Mesendoderm (in vitro differentiated cells): ENCODE measurements around the gene GRAP.
"Not testable (repeated sequence)": the region's sequence is repeated elsewhere in the genome, so short reads cannot be mapped to it uniquely, and the experiment has no call there.

ENCODE experiments used
- DNase-seq: peaks from one replicate; pipeline ENCODE4 v3.0.0; 2013
- H2AK5ac ChIP-seq: 2 replicates; pipeline ENCODE4 v1.6.1; 2013; ENCODE audit warnings: low read length, inconsistent platforms
- H2BK120ac ChIP-seq: 2 replicates; pipeline ENCODE4 v1.6.1; 2013; ENCODE audit warnings: low read depth, mild to moderate bottlenecking, low read length, moderate library complexity, mixed read lengths
- H2BK15ac ChIP-seq: replicated peaks from 2 replicates; pipeline ENCODE4 v1.6.1; 2013; ENCODE audit warnings: low read depth, mild to moderate bottlenecking, moderate library complexity
- H2BK5ac ChIP-seq: 2 replicates; pipeline ENCODE4 v1.6.1; 2013; ENCODE audit warnings: low read length, inconsistent platforms
- H3K18ac ChIP-seq: 2 replicates; pipeline ENCODE4 v1.6.1; 2013; ENCODE audit warnings: mild to moderate bottlenecking, low read length, mixed read lengths
- H3K23ac ChIP-seq: one replicate; pipeline ENCODE4 v1.6.1; 2013; ENCODE audit warnings: low read length
- H3K27ac ChIP-seq: 2 replicates; pipeline ENCODE4 v1.5.1; 2013; ENCODE audit warnings: low read depth, mild to moderate bottlenecking, inconsistent platforms, low read length, moderate library complexity
- H3K27me3 ChIP-seq: 2 replicates; pipeline ENCODE4 v1.6.1; 2013; ENCODE audit warnings: low read length, control low read depth, mild to moderate bottlenecking, inconsistent platforms; ENCODE audit not compliant: insufficient read depth, poor library complexity
- H3K36me3 ChIP-seq: 2 replicates; pipeline ENCODE4 v1.6.1; 2013; ENCODE audit warnings: low read length, inconsistent platforms; ENCODE audit not compliant: control insufficient read depth, insufficient read depth
- H3K4ac ChIP-seq: one replicate; pipeline ENCODE4 v1.6.1; 2013; ENCODE audit warnings: low read depth, mild to moderate bottlenecking, low read length, moderate library complexity
- H3K4me1 ChIP-seq: 2 replicates; pipeline ENCODE4 v1.6.1; 2013; ENCODE audit warnings: low read depth, low read length, inconsistent platforms; ENCODE audit not compliant: control insufficient read depth
- H3K4me2 ChIP-seq: 2 replicates; pipeline ENCODE4 v1.6.1; 2013; ENCODE audit warnings: low read length
- H3K4me3 ChIP-seq: 2 replicates; pipeline ENCODE4 v1.5.1; 2013; ENCODE audit warnings: mild to moderate bottlenecking, low read length
- H3K56ac ChIP-seq: one replicate; pipeline ENCODE4 v1.6.1; 2013; ENCODE audit warnings: low read length
- H3K79me1 ChIP-seq: 2 replicates; pipeline ENCODE4 v1.6.1; 2013; ENCODE audit warnings: low read length, inconsistent platforms
- H3K79me2 ChIP-seq: 2 replicates; pipeline ENCODE4 v1.6.1; 2013; ENCODE audit warnings: mild to moderate bottlenecking, low read length; ENCODE audit not compliant: control insufficient read depth, insufficient read depth
- H3K9ac ChIP-seq: 2 replicates; pipeline ENCODE4 v1.6.1; 2013; ENCODE audit warnings: low read length, inconsistent platforms
- H4K5ac ChIP-seq: one replicate; pipeline ENCODE4 v1.6.1; 2013; ENCODE audit warnings: low read length
- H4K8ac ChIP-seq: one replicate; pipeline ENCODE4 v1.6.1; 2013; ENCODE audit warnings: low read depth, mild to moderate bottlenecking, control low read depth, low read length, moderate library complexity
- WGBS: extraction: QIAGEN DNeasy Blood & Tissue Kit; methylation state at CpG from one replicate; pipeline ENCODE4 v1.1.7; 2013; ENCODE audit warnings: low lambda C conversion rate, missing lambda C conversion rate; ENCODE audit not compliant: insufficient coverage; ENCODE audit errors: extremely low coverage; 5-methylcytosine and 5-hydroxymethylcytosine counted together

Gene GRAP

GRCh38 chr17:19062718-19063325 lies 16.1 kb upstream of the GRAP start:
- H3K23ac ChIP-seq, H2AK5ac ChIP-seq, H3K79me1 ChIP-seq, DNase-seq, H3K4me1 ChIP-seq, H3K36me3 ChIP-seq, H3K79me2 ChIP-seq, H3K27ac ChIP-seq, H3K4me3 ChIP-seq, H3K4me2 ChIP-seq, H4K8ac ChIP-seq, H2BK5ac ChIP-seq, H4K5ac ChIP-seq, H3K27me3 ChIP-seq, H2BK15ac ChIP-seq, H3K56ac ChIP-seq, H3K9ac ChIP-seq, H2BK120ac ChIP-seq, H3K4ac ChIP-seq, H3K18ac ChIP-seq: not testable (repeated sequence)
- WGBS: no CpG with 5 or more reads among the region's 20 CpGs

DNA sequence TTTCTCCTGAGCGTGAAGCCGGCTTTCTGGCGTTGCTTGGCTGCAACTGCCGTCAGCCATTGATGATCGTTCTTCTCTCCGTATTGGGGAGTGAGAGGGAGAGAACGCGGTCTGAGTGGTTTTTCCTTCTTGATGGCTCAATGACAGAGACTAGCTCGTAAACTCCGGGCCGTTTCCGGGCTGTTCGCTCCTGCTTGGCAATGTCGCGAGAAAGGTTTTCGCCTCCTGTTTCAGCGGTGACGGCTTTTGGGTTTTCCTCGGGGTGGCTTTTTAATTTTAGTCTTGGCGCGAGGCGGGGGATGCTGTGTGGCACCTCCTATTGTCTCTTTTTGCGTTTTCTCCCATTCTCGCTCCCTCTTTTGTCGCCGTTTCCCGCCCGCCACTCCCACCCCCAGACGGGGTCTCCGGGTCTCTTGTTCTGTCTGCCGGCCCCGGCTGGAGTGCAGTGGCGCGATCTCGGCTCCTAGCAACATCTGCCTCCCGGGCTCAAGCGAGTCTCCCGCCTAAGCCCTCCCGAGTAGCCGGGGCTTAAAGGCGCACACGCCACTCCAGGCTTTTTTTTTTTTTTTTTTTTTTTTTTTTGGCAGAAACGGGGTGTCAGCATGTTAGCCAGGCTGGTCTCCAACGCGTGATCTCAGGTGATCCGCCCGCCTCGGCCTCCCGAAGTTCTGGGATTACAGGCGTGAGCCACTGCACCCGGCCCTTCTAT lies 15.4 kb upstream of the GRAP start:
- WGBS: no CpG with 5 or more reads among the region's 51 CpGs
- H3K4me1 ChIP-seq, H3K18ac ChIP-seq, H3K4me2 ChIP-seq, H4K8ac ChIP-seq, H3K79me1 ChIP-seq, H3K27me3 ChIP-seq, H3K9ac ChIP-seq, H3K36me3 ChIP-seq, H3K56ac ChIP-seq, H2AK5ac ChIP-seq, H3K27ac ChIP-seq, H2BK120ac ChIP-seq, H2BK15ac ChIP-seq, H3K23ac ChIP-seq, DNase-seq, H3K4me3 ChIP-seq, H3K4ac ChIP-seq, H2BK5ac ChIP-seq, H3K79me2 ChIP-seq, H4K5ac ChIP-seq: not testable (repeated sequence)

DNA sequence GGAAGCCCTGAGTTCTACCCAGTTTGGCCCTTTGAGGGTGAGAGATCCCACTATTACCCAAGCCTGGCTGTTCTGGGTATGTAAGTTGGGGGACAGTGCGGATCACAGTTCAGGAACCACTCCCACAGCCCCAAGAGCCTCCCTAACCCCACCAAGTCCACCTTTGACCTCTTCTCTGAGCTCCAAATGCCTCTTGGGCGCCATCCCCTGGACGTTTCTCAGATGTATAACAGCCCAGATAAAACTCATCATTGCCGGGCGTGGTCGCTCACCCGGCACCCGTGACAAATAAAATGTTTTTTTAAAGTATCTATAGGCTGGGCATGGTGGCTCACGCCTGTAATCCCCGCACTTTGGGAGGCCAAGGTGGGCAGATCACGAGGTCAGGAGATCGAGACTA lies 8.7 kb upstream of the GRAP start:
- not testable (repeated sequence) for H3K23ac ChIP-seq, H3K4me2 ChIP-seq, H3K9ac ChIP-seq, H2BK5ac ChIP-seq, H3K18ac ChIP-seq, H2BK15ac ChIP-seq, H3K79me1 ChIP-seq, H3K4me3 ChIP-seq, H3K36me3 ChIP-seq, H3K4ac ChIP-seq, H4K5ac ChIP-seq, H4K8ac ChIP-seq, H3K79me2 ChIP-seq, DNase-seq, H2BK120ac ChIP-seq, H3K27me3 ChIP-seq, H3K56ac ChIP-seq, H3K4me1 ChIP-seq, H2AK5ac ChIP-seq, H3K27ac ChIP-seq
- no CpG with 5 or more reads among the region's 12 CpGs for WGBS

GRCh38 chr17:19048826-19049225 lies 2.1 kb upstream of the GRAP start:
- H3K27me3 ChIP-seq, H3K23ac ChIP-seq, H4K8ac ChIP-seq, H3K4me2 ChIP-seq, H3K18ac ChIP-seq, H3K27ac ChIP-seq, H2AK5ac ChIP-seq, H2BK5ac ChIP-seq, H2BK120ac ChIP-seq, H3K9ac ChIP-seq, H2BK15ac ChIP-seq, H3K56ac ChIP-seq, H3K4me3 ChIP-seq, H3K79me1 ChIP-seq, H3K4ac ChIP-seq, H3K4me1 ChIP-seq, DNase-seq, H4K5ac ChIP-seq, H3K79me2 ChIP-seq, H3K36me3 ChIP-seq: not testable (repeated sequence)
- WGBS: no CpG with 5 or more reads among the region's 7 CpGs

DNA sequence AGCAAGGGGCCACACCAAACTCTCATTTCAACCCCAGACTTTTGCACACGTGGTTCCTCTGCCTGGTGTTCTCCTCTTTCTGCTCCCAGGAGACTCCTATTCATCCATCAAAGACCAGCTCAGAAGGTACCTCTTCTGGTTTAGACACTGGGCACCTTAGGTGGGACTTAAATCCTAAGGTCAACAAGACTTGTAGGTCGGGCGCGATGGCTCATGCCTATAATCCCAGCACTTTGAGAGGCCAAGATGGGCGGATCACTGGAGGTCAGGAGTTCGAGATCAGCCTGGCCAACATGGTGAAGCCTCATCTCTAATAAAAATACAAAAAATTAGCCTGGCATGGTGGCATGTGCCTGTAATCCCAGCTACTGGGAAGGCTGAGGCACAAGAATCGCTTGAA lies 753 bp upstream of the GRAP start:
- H3K79me2 ChIP-seq, DNase-seq, H2BK120ac ChIP-seq, H3K27ac ChIP-seq, H4K8ac ChIP-seq, H3K9ac ChIP-seq, H3K4me3 ChIP-seq, H3K23ac ChIP-seq, H4K5ac ChIP-seq, H2BK15ac ChIP-seq, H3K56ac ChIP-seq, H3K27me3 ChIP-seq, H3K4me2 ChIP-seq, H3K79me1 ChIP-seq, H3K4ac ChIP-seq, H3K4me1 ChIP-seq, H3K36me3 ChIP-seq, H2AK5ac ChIP-seq, H2BK5ac ChIP-seq, H3K18ac ChIP-seq: not testable (repeated sequence)
- WGBS: no CpG with 5 or more reads among the region's 7 CpGs

GRCh38 chr17:19044643-19045042 lies 2.1 kb downstream of the GRAP start:
- not testable (repeated sequence) for H3K4me3 ChIP-seq, H3K27me3 ChIP-seq, H3K27ac ChIP-seq, H2BK15ac ChIP-seq, H3K9ac ChIP-seq, H4K8ac ChIP-seq, H3K56ac ChIP-seq, DNase-seq, H2BK120ac ChIP-seq, H3K4ac ChIP-seq, H2BK5ac ChIP-seq, H3K79me2 ChIP-seq, H4K5ac ChIP-seq, H3K36me3 ChIP-seq, H3K23ac ChIP-seq, H3K18ac ChIP-seq, H3K4me2 ChIP-seq, H2AK5ac ChIP-seq, H3K79me1 ChIP-seq, H3K4me1 ChIP-seq
- no CpG with 5 or more reads among the region's 9 CpGs for WGBS
